Mesothelial cell of epicardium (in vitro differentiated cells): ENCODE results near the gene DQX1. TPM values are rescaled to one million over a fixed set of nuclear protein-coding genes. Genes with fewer than 3 reads are reported as not detected.
A peak's percentile ranks its signal among the peaks of the same experiment; 100 is the strongest.

Experiments
- DNase-seq, 2 experiments: peaks; one replicate each; pipeline ENCODE4 v3.0.0; 2021; ENCODE audit warnings: low spot score in 2 of 2; ENCODE audit not compliant: unreplicated experiment in 2 of 2
- H3K27ac Mint-ChIP-seq: 2 replicates; pipeline ENCODE4 v1.8.0; 2021; ENCODE audit warnings: mixed read lengths
- H3K27me3 Mint-ChIP-seq: 2 replicates; pipeline ENCODE4 v1.8.0; 2021; ENCODE audit warnings: low read depth, mixed read lengths
- H3K36me3 Mint-ChIP-seq: 2 replicates; pipeline ENCODE4 v1.8.0; 2021; ENCODE audit warnings: mixed read lengths
- H3K4me1 Mint-ChIP-seq: 2 replicates; pipeline ENCODE4 v1.8.0; 2021; ENCODE audit warnings: mixed read lengths
- H3K4me3 Mint-ChIP-seq: 2 replicates; pipeline ENCODE4 v1.8.0; 2021; ENCODE audit warnings: mild to moderate bottlenecking, moderate library complexity, mixed read lengths
- H3K9me3 Mint-ChIP-seq: 2 replicates; pipeline ENCODE4 v1.8.0; 2021; ENCODE audit warnings: mixed read lengths
- CTCF ChIP-seq: fragments of 200-600 bp; sonication (generic); IDR thresholded peaks from one replicate; pipeline ENCODE4 v1.5.0; 2021; ENCODE audit warnings: antibody characterized with exemption; ENCODE audit not compliant: unreplicated experiment
- total RNA-seq: library from RNA; stranded (reverse); gene quantifications from 3 replicates; pipeline ENCODE4 v1.2.1, GENCODE V29; 2021

The DQX1 gene
- total RNA-seq, 1 donor from 2014 or later: 0.42 TPM

- Mint-ChIP-seq H3K36me3 (peaks cover 10% of the 10 kb centered on the region), H3K9me3 (no peaks in the 10 kb centered on the region), H3K4me1 (peaks cover 36% of the 10 kb centered on the region), H3K4me3 (peak overlapping the region; percentile 75), H3K27ac (no peak overlapping the region), H3K27me3 (peaks cover 70% of the 10 kb centered on the region)
- no peak for TF ChIP-seq CTCF
- peak in 1 of 2 experiments; percentile 46 for DNase-seq
Measured at GRCh38 chr2:74497777-74498499, 28.1 kb downstream of the DQX1 start.

GRCh38 chr2:74496997-74497776 is 28.8 kb downstream of the DQX1 start:
- H3K27ac Mint-ChIP-seq: no peak overlapping the region

GRCh38 chr2:74495440-74495839 is 30.6 kb downstream of the DQX1 start:
- no peak overlapping the region for H3K27ac Mint-ChIP-seq
- H3K27me3 Mint-ChIP-seq: peaks cover 45% of the 10 kb centered on the region
- no peak for DNase-seq
- peaks cover 21% of the 10 kb centered on the region for H3K36me3 Mint-ChIP-seq
- peaks cover 21% of the 10 kb centered on the region for H3K4me1 Mint-ChIP-seq
- H3K9me3 Mint-ChIP-seq: no peaks in the 10 kb centered on the region
- no peak overlapping the region for H3K4me3 Mint-ChIP-seq
- TF ChIP-seq CTCF: no peak

More at GRCh38 chr2:74496997-74497776, 28.8 kb downstream of the DQX1 start:
- no peak for TF ChIP-seq CTCF
- Mint-ChIP-seq H3K27me3 (peaks cover 63% of the 10 kb centered on the region), H3K36me3 (peaks cover 12% of the 10 kb centered on the region), H3K4me1 (peaks cover 29% of the 10 kb centered on the region), H3K9me3 (no peaks in the 10 kb centered on the region), H3K4me3 (peak overlapping the region; percentile 75)
- DNase-seq: no peak

- H3K4me3 Mint-ChIP-seq: no peak overlapping the region
- peaks cover 27% of the 10 kb centered on the region for H3K36me3 Mint-ChIP-seq
- no peak for TF ChIP-seq CTCF
- no peaks in the 10 kb centered on the region for H3K9me3 Mint-ChIP-seq
- DNase-seq: no peak
- peaks cover 27% of the 10 kb centered on the region for H3K27me3 Mint-ChIP-seq
- peaks cover 10% of the 10 kb centered on the region for H3K4me1 Mint-ChIP-seq
- H3K27ac Mint-ChIP-seq: no peak overlapping the region
Measured at GRCh38 chr2:74493546-74493945, 32.5 kb downstream of the DQX1 start.

- H3K4me3 Mint-ChIP-seq: no peak overlapping the region
- H3K27ac Mint-ChIP-seq: no peak overlapping the region
- peaks cover 27% of the 10 kb centered on the region for H3K36me3 Mint-ChIP-seq
- H3K4me1 Mint-ChIP-seq: no peaks in the 10 kb centered on the region
- DNase-seq: no peak
- no peaks in the 10 kb centered on the region for H3K9me3 Mint-ChIP-seq
- no peak for TF ChIP-seq CTCF
- H3K27me3 Mint-ChIP-seq: peaks cover 11% of the 10 kb centered on the region
Measured at GRCh38 chr2:74491648-74492544, 34.1 kb downstream of the DQX1 start.
